ENCODE measurements around the gene TMEM87B.
"Not testable (repeated sequence)": the region's sequence is repeated elsewhere in the genome, so short reads cannot be mapped to it uniquely, and the experiment has no call there.

The TMEM87B gene

GRCh38 chr2:112133344-112133743 lies 78.3 kb downstream of the TMEM87B start:
- no peak for DNase-seq (ENCODE audit: low read depth)

- no peak for DNase-seq (ENCODE audit: low read depth)
Measured at GRCh38 chr2:112134120-112134519, 79.1 kb downstream of the TMEM87B start.

DNA sequence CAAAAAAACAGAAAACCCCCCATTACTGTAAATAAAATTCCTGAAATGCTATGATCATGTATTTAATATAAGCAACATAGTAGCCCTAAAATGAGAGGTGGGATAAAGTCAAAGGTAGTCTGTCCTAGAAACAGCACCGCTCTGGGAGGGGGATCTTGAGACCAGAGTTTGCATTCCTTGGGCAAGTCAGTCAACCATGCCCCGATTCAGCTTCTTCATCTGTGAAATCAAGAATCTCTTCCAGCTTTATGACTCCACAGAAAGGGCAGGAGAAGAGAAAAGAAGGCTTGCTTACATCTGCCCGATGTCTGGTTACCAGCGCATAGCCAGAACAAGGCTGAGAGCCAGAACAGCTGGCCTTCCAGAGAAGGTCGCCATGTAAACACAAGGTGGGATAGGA lies 81.0 kb downstream of the TMEM87B start:
- no peak for DNase-seq (ENCODE audit: low read depth)

GRCh38 chr2:112137516-112138158 lies 82.6 kb downstream of the TMEM87B start:
- no peak for DNase-seq (ENCODE audit: low read depth)

DNA sequence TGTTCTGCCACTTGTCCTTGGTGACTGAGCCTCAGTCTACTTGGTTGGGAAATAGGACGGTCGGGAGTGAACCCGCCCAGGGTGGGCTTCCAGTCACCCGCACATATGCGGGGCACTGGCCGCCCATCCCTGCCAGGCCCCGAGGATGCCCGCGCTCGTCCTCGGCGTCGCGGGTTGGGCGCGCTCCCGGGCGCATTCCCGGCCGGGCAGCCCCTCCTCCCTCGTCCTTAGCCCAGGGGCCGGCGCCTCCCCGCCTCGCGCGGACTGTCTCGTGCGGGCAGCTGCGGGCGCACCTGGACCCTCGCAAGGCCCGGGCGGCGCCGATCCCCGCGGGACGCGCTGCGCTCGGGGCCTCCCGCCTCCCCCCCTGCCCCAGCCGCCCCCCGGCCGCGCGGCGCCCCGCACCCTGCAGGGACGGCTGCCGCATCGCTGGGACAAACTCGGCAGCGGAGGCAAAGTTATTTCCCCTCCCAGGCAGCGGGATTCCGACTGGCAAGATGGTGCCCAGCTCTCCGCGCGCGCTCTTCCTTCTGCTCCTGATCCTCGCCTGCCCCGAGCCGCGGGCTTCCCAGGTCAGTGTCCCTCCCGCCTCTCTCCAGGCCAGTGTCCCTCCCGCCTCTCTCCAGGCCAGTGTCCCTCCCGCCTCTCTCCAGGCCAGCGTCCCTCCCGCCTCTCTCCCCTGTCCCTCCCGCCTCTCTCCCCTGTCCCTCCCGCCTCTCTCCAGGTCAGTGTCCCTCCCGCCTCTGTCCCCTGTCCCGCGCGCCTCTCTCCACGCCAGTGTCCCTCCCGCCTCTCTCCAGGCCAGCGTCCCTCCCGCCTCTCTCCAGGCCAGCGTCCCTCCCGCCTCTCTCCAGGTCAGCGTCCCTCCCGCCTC lies 83.3 kb downstream of the TMEM87B start, which contains the start of gene FBLN7:
Gene FBLN7, plus strand, starts transcription at position 227 of the 874 bp plus-strand sequence. Its CDS starts 271 bp downstream, at position 498.
- no peak for DNase-seq (ENCODE audit: low read depth)

DNA sequence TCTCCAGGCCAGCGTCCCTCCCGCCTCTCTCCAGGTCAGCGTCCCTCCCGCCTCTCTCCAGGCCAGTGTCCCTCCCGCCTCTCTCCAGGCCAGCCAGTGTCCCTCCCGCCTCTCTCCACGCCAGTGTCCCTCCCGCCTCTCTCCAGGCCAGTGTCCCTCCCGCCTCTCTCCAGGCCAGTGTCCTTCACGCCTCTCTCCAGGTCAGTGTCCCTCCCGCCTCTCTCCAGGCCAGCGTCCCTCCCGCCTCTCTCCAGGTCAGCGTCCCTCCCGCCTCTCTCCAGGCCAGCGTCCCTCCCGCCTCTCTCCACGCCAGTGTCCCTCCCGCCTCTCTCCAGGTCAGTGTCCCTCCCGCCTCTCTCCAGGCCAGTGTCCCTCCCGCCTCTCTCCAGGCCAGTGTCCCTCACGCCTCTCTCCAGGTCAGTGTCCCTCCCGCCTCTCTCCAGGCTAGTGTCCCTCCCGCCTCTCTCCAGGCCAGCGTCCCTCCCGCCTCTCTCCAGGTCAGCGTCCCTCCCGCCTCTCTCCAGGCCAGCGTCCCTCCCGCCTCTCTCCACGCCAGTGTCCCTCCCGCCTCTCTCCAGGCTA lies 84.1 kb downstream of the TMEM87B start:
- not testable (repeated sequence) for DNase-seq (ENCODE audit: low read depth)

- not testable (repeated sequence) for DNase-seq (ENCODE audit: low read depth)
Measured at GRCh38 chr2:112139661-112140204, 84.7 kb downstream of the TMEM87B start.

DNA sequence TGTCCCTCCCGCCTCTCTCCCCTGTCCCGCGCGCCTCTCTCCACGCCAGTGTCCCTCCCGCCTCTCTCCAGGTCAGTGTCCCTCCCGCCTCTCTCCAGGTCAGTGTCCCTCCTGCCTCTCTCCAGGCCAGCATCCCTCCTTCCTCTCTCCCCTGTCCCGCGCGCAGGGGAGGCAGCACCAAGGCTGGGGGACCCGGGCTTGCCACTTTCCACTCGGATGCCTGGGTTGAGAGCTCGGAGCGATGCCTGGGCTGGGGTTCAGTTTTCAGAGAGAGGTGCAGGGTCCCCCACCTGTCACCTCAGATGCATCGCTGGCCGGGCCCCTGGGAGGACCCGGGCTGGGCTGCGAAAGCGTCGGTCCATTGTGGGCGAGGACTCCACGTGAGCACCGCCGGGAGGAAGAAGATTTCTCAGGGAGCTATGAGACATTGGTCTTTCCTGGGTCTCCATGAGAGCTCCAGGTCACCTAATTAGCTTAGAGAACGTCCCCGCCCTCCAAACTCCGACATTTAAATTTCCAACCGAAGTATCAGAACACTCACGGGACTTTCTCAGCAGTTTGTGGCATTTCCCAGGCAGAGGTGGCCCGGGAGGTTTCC lies 85.2 kb downstream of the TMEM87B start:
- no peak for DNase-seq (ENCODE audit: low read depth)

- no peak for DNase-seq (ENCODE audit: low read depth)
Measured at GRCh38 chr2:112140899-112141625, 86.0 kb downstream of the TMEM87B start.

DNA sequence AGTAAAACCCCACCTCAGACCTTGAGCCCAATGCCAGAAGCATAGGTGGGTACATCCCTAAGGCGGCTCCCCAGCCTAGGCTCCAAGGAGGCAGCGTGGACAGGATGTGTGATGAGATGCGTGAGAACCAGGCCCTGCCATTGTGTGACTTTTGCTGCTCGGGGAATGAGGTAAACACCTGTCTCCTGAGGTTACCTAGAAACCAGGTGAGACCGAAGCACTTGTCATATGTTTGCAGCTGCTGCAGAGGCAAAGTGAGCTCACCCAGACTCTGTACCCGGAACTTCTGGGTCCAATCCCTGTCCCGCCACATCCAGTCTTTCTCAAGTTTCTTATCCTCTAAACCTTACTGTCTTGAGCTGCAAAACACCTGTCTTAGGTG lies 86.5 kb downstream of the TMEM87B start:
- DNase-seq (ENCODE audit: low read depth): no peak

- DNase-seq (ENCODE audit: low read depth): no peak
Measured at GRCh38 chr2:112142525-112143078, 87.5 kb downstream of the TMEM87B start.

DNA sequence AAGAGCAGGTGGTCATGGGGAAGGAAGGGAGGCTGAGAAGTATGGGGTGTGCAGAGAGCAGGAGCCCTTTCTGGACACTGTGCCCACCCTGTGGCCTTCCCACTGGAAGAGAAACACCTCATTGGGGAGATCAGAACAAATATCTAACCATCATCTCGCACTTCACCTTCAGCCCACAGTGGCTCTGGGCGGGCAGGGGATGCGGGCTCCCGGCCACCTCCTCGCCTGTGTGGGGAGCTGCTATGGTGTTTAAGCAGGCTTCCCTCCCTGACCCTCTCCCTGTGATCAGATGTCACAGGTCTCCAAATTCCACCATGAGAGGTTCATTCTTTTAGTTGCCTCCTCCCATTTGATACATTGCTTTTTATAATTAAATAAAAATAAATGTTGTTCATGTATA lies 88.1 kb downstream of the TMEM87B start:
- DNase-seq (ENCODE audit: low read depth): no peak

DNA sequence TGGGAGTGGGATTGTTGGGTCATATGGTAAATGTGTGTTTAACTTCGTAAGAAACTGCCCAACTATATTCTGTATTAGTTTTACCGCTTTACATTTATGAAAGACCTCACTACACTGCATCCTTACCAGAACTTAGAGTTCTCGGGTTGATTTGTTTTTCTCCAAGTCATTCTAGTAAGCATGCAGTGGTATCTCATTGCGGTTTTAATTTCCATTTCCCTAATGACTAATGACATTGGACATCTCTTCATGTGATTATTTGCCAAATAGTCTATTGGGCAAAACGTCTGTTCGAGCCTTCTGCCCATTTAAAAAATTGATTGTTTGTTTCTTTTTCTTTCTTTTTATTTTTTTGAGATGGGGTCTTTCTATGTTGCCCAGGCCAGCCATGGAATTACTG lies 89.9 kb downstream of the TMEM87B start:
- no peak for DNase-seq (ENCODE audit: low read depth)

DNA sequence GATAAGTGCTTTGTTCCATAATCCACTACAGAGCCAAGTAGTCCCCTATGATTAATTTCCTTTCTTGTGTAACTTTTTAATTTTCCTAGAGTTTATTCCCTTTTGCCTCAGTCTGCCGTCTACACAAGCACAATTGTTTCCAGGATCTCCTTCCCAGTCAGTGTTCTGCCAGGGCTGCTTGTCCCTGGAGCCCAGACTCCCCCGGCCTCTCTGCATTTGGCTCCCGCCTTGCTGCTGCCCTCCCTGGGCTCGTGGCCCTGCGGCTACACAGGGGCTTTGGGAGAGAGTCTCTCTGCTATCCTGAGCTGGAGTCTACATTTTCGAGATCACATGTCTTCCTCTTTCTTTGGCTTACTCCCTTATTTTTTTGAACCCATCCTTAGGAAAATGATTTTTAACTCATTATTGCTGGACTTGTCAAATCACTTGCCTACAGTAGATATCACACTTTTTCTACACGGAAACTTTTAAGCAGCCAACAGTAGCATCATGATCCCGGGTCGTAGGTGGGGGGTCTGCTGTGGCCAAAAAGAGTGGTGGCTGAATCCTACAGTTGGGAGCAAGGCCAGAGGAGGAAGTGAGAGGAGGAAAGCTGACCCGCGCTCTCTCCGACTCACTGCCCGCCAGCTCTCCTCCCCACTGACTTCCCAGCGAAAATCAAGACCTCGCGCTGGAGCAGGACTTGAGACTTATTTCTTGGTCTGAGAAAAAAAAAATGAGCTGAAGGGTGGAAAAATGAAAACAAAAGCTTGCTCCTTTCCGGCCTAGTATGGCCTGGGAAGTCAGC lies 92.5 kb downstream of the TMEM87B start:
- DNase-seq (ENCODE audit: low read depth): no peak

GRCh38 chr2:112148477-112148876 lies 93.4 kb downstream of the TMEM87B start:
- no peak for DNase-seq (ENCODE audit: low read depth)

DNA sequence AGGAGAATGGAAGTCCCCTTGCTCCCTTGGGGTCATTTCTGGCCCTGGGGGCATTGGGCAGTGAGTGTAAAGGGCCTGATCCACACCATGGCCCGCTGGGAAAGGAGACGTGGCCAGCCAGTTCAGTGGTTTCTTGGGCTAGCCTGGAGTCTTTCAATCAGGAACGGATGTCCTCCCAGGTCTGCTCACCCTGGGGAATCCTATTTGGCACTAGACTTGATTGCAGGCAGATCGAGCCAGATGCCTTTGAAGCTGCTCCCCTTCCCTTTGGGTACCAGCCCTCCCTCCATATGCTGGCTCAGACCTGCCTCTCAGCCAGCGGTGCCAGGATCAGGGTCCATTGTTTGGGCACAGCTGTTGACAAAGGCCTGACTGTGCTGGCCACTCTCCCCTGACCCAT lies 94.1 kb downstream of the TMEM87B start:
- no peak for DNase-seq (ENCODE audit: low read depth)

GRCh38 chr2:112149866-112150435 lies 94.9 kb downstream of the TMEM87B start:
- no peak for DNase-seq (ENCODE audit: low read depth)

GRCh38 chr2:112150447-112150846 lies 95.4 kb downstream of the TMEM87B start:
- DNase-seq (ENCODE audit: low read depth): no peak

DNA sequence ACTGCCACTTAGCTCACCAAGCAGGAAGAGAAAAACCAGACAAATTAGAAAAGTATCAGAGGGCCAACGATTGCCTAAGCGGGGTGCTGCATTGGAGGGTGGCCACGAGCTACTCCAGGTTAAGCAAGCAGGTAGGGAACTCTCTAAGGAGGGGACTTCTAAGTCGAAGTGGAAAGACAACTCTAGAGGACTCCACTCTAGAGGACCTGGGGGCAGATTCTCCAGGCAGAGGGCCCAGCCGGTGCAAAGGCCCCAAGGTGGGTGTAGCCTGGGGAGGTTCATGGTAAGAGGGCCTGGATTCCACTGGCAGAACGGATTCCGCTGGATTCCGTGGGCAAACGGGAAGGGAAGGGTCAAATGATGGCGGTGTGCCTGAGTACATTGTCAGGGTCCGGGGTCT lies 95.8 kb downstream of the TMEM87B start:
- DNase-seq (ENCODE audit: low read depth): no peak

DNA sequence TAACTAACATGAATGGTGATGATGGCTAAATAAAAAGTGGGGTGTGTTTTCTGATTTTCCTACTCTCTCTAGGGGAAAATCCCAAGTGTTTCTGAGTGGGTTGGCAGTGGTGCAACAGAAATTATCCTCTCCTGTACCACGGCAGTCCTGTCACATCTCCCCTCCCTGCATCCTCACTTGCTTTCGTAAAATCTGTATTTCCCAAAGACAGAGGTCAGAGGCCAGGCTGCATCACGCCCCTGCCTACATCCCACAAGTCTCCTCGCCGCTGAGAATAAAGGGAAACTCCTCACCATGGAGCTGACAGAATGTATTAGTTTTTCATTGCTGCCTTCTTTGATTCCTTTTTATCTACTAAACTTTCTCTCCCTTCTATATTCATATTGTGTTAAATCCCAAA lies 96.2 kb downstream of the TMEM87B start:
- no peak for DNase-seq (ENCODE audit: low read depth)

Data from T-helper 22 cell (primary cell).